GM19468 (cell line): ENCODE data around the gene ARID5B.

Source experiments
- ATAC-seq: cut with Tn5 transposase; IDR thresholded peaks from one replicate; pipeline ENCODE4 v1.9.1; 2021; ENCODE audit warnings: mild to moderate bottlenecking, moderate library complexity, moderate number of reproducible peaks; ENCODE audit not compliant: unreplicated experiment; ENCODE audit errors: extremely low read depth

Gene ARID5B

DNA sequence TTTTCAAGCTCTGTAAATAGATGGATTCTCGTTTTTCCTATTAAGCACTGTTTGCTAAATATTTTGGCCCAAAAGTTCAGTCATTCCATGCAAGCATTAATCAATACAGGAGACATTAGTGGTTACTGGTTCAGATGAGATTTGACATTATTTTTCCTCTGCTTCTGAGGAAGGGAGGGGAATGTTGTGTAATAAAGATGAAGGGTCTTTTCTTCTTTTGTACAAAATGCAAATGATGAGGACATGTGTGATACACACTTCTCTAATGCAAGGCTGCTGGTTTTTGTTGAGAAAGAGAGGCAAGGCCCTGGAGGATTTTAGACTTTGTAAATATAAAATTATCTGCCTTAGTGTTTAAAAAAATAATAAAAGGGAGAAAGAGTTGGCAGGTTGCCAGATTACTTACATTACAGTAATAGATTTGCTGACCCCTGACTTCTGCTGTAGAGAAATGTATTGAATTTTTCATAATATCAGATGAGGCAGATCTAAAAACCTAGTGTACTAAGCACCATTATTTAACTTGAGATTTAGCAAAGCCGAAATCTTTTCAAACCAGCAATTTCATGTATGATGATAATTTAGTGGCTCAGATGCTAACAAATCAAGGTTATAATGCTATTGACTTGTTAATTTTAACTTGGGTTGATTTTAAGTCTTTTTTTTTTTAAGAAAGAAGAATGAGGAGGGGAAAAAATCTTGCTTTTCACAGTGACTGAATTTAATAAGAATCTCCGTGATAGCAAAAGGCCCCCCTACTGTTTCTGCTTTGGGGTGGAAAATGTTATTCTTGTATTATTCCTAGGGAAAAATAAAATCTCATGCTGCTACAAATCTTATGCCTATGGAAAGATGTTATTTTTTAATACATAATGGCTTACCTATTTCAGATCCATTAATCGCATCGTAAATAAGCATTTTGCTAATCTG, 180.1 kb downstream of the ARID5B start:
- ATAC-seq: no peak

DNA sequence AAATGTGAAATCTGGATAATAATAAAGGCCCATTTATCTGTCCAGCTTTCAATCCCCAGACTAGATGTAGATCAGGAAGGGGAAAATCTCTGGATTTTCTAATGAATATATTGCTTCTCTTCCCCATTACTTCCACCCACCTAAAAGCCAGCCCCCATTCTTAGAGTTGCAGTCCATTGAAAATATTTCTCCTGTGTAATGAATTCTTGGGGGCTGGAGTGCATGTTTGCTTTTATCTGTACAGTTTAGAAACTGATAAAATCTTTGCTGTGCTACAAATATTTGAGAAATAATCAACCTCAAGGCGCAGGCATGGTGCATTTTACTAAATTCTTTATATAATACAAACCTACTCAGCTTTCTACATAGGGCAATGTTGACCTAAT, 180.8 kb downstream of the ARID5B start:
- no peak for ATAC-seq

DNA sequence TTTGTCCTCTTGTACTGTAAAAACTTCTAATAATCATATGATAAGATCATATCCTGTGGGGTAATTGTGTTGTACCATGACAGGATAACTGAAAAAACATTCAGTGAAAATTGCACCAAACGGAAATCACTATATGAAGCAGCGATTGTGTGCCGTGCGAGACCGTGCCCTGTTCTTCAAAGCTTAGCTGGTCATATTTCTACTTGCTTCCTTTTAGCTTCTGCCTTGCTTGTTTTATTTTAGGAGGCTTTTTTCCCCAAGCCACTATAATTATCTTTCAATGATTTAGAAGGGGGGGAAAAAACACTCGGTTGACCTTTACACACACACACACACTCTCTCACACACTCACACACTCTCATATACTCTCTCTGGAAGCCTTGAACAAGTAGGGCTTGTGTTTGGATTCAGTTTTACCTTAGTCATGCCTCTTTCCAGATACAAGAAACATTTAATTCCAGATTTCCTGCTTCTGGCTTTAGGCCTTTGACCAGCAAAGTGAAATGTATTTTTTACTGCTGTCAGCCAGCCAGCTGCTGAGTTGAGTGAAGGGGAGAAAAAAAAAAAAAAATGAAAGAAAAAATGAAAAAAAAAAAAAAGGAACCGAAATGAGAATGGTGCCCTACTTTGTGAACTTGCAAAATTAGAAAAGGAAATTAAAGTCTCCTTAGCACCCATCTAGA, 181.4 kb downstream of the ARID5B start:
- ATAC-seq: peak; percentile 40

DNA sequence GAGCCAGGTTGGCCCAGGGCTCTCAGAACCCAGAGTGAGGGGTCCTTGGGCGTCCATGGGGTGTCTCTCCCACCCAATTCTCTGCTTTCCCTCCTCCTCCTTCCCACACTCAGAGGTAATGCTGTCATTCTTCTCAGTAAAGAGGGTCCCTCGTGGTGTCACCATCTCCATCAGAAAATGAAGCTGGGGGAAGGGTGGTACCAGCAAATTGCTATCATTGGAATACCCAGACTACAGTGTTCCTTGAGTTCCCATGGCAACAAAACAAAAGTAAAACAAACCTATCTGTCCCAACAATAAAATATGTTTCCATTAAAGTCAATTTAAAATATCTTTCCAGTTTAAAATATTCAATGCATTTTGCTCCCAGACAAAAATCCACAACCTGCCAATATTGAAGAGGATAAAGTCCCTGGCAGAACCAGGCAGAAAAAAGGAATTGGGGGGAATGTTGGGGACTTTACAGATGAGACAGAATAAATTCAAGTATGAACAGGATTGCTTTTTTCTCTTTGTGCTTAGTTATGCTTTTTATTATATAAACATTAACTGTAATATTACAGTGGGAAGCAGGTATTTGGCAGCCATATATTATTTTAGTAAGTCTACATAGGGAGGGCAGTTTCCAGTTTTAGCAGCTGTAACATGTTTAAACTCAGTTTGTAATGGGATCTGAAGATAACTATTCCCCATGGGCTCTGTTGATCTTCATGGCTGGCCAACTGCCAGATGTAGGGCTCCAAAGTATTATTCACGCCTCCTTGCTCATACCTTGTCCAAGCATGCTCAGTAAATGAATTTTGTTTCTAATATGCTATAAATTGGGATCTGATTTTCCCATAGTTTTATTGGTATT, 182.1 kb downstream of the ARID5B start:
- no peak for ATAC-seq

DNA sequence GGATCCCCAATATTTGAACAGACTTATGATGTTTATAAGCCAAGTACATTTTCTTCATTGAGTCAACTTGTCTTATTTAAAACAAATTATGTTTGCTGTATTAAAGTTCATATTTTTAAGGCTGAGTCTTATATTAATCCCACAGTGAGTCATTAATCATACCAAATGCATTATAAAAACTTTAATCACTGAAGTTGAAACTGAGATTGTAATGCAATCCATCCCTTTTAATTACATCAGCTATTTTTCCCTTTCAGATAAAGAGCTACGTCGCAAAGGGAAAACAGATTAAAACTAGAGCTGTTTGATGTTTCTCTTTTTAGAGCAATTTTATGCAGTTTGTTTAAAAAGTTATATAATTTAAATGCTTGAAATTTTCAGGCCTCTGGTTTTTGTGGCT, 183.0 kb downstream of the ARID5B start:
- no peak for ATAC-seq

DNA sequence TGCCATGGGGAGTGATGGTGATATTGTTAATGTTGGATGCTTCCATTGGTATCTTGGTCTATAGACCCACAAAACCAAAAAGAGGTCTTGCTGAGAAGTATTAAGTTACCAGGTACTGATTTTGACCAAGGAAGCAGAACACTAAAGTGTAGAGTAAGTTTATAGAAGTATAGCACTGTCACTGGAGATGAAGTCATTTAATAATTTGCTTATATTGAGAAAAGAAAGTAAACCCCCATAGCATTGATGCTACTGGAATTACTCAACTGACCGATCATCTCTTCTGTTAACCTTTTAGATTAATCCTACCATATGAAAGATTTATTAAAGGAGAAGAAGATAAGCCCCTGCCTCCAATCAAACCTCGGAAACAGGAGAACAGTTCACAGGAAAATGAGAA, 183.9 kb downstream of the ARID5B start:
- no peak for ATAC-seq

DNA sequence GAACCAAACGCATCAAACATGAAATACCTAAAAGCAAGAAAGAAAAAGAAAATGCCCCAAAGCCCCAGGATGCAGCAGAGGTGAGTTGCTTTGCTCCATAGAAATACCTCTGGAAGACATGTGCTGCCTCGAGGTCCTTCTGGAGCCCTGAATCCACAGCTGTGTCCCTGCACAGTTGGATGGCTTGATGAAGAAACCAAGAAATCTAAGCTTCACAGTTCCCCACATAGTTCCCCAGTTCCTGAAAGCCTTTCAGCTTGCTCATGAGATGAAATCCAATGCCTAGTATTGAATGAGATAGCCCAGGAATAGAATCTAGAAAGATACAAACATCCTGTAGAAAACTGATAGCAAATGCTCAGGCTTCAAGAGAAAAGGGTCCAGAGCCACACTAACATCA, 184.3 kb downstream of the ARID5B start:
- ATAC-seq: no peak

DNA sequence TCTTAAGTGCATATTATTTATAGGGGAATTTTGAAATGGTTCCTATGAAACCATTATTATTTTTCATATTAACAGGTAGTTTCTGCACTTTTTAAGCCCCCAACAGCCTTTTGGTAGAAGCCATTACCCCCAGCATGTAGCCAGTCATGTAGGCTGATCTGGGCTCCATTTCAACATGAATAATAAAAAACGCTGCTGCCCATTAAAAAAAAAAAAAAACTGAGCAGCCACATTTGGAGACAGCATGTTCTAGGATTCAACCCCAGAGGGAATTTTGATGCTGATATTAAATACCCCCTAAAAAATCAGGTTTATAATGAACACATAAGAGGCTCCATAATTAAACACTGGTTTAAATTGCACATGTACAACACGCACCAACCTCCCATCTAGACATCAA, 185.8 kb downstream of the ARID5B start:
- no peak for ATAC-seq

DNA sequence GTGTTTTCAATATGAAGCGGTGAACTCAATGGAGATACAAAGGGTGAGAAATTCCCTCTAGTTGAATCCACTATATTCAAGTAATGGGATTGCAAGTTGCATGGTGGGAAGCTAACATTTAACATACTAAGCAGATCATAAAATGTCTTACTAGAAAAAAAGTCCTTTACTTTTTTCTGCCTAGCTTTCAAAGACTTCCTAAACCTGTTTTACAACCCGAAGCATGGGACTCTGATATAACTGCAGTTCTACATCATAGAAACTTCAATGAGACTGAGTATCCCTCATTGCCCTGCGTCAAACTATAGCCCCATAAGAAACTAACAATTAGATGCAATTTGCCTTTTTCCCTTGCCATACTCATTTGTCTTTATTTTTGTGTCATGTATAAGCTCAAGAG, 187.3 kb downstream of the ARID5B start:
- no peak for ATAC-seq

DNA sequence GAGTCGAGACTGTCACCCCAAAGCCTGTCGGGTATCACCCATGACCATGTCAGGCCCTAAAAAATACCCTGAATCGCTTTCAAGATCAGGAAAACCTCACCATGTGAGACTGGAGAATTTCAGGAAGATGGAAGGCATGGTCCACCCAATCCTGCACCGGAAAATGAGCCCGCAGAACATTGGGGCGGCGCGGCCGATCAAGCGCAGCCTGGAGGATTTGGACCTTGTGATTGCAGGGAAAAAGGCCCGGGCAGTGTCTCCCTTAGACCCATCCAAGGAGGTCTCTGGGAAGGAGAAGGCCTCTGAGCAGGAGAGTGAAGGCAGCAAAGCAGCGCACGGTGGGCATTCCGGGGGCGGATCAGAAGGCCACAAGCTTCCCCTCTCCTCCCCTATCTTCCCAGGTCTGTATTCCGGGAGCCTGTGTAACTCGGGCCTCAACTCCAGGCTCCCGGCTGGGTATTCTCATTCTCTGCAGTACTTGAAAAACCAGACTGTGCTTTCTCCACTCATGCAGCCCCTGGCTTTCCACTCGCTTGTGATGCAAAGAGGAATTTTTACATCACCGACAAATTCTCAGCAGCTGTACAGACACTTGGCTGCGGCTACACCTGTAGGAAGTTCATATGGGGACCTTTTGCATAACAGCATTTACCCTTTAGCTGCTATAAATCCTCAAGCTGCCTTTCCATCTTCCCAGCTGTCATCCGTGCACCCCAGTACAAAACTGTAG, 191.0 kb downstream of the ARID5B start:
- ATAC-seq: no peak

DNA sequence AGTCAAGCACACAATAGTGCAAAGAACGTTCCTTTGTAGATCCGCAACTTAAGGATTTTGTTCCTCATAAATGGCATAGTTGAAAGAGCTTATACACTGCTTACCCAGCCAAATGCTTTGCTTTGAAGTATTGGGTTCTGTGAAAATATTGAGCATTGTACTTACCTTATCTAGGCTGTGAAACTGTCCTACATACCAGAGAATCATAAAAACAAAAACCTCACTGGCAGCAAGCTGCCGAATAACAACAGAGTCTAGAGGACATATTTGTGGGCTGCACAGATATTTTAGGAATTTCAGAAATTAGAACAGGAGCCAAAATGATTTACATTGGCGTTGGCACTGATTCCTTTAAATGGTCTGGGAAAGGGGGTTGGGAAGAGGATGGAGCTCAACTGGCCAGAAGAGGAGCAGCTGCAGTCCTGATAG, 192.4 kb downstream of the ARID5B start:
- ATAC-seq: no peak

DNA sequence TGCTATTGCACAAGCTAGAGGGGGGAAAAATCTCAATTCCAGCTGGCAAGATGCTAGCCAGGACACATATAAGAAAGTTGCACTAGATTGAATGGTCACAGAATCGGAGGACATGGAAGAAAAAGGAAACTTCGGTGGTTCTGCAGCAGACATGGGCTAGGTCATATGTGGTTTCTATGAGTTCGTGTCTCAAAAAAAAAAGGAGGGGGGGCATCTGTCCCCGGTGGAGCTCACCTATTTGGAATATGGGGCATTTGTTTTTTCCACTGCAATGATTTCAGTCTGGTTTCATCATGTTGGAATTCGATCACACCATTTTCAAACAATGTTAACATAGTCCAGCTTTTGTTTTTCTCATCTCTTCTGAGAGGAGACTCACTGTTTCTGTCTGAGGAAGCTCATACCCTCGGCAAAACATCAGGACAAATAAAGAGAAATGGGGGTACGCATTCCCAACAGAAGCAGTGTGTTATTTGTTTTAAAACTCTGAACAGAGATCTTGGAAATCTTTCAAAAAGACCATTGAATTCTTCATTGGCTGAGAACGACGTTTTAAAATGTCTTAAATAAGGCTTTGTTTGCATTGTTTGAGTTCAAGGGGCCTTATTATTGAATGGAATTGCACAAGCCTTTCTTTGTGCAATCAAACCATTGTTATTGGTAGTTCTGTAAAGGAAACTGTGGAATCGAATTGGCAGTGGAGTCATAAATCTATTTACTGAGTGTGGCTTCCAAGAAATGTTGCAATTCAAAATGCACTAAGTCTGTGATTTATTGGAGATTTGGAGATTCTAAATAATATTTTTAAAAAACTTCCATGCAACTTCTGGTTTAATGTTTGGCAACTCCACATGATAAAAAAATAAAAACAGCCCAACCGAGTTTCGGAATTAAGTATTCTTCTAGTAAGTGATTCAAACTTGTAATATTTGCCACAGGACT, 194.0 kb downstream of the ARID5B start:
- no peak for ATAC-seq

DNA sequence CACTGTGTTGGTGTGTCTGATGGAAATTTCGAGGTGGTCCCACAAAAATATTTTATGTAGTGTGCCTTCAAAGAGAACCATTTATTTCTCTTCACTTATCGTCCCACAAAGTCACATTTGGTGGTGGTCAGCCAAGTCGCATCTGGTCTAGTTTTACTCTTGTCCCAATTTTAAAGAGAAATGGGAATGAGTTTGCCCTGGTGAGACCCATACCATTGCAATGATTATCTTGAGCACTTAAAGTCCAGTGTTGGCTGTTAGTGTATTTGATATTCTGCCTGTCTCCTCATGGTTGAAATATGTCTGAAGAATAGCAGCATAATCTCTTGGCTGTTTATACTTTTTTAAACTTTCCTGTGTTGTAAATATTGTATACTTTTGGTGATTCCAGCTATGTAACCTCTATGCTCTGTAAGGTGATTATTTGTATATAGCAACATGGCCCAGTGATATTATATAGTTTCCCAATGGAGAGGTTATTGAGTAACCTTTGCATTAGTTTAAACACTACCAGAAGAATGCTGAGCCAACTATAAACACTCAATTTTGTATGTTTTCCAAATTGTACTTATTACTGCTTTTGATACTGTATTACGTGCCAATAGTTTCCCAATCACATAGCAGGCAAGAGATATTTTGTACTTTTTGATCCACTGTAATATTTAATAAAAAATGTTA, 194.9 kb downstream of the ARID5B start:
- no peak for ATAC-seq

DNA sequence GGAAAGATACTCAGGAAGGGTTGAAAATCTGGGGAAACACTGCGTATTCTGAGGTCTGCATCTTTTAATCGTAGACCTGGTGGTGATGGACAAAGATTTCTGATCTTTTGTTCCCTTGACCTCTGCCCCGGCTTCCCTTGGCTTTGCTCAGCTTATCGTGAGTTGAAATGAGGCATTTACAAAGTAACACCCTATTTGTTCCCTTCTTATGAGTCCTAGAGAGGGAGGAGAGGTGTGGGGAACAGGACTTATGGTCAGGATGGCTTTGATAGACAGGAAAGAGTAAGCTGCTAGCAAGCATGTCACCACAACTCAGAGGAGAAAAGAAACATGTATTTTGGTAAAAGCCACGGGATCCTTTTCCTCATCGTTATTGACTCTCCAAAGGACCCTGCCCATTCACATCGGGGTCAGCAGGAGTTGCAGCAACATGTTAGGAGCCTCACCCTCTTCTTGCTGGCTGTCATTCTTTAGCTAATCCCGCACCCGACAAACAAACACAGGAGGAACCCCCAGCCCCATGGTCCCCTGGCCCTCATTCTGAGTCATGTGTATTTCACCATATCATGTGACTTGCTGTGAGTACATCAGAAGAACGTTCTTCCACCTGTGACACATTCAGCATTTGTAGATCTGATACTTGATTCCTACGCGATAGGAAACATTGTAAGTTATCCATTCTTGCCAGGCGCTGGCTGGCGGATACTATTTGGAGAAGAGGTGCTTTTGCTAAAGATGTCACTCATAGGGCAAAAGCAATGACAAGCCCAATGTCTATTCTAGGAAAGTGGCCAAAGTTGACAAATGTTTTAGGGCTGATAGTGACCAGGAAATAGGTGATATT, 197.0 kb downstream of the ARID5B start:
- no peak for ATAC-seq

DNA sequence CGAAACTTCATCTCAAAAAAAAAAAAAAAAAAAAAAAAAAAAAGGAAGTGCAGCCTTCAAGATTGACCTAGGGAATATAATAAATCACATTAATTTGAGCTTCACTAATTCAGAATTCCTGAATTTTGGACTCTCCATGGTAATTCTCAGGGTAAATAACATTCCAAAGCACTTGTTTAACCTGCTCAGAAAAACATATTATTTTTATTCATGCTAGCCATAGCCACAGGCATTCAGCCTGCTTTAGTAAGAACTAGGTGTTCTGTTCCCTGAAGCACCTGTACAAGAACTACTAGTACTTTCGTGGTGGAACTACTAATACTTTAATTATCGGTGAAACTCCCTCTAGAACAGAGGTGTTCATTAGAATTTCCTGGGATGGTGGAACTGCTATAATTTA, 197.8 kb downstream of the ARID5B start:
- no peak for ATAC-seq

DNA sequence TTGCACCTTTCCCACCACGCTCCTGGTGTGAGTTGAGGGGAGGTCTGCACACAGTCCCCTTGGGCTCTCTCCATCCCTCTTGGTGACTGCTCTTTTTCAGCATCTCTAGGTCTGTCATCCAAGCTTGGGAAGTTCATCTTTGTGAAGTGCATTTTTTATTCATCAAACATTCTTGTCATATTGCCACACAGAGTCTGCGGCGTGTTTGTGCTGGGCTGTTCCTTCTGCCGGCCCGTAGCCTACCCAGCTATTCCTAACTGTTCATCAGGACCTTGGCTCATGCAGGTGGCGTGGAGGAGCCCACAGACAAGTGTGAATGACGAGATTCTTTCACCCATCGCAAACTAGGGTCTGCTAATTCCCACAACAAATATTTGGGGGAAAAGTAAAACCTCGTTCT, 202.4 kb downstream of the ARID5B start:
- no peak for ATAC-seq

DNA sequence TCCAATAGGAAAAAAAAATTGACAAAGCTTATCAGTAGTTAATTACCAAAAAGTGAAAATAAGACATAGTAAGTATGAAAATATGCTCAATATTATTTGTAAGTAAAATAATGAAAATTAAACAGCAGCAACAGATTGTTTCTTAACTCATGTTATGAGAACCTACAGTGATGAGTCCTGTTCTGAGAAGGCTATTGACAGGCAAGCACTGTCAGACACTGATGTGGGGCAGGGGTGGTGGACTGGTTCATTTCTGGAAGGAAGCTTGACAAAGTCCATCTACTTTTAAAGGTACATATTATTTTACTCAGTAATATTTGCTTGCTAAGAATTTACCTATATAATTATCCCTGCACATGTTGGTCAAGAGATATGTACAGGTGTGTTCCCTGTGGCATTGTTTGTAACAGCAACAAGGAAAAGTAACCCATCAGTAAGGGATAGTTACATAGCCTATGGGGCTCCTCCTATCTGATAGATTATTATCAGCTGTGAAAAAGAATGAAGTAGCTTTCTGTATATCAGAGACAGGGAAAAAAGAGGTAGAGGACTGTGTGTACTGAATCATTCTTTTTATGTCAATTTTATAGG, 205.5 kb downstream of the ARID5B start:
- no peak for ATAC-seq
